GM23338 (cell line): ENCODE results near the gene SLC49A4. TPM values are rescaled to one million over a fixed set of nuclear protein-coding genes. Genes with fewer than 3 reads are reported as not detected.
A peak's percentile ranks its signal among the peaks of the same experiment; 100 is the strongest.

Source experiments
- ATAC-seq: fragments of 200-7000 bp; cut with Tn5 transposase; 3 replicates; pipeline ENCODE4 v1.9.1; 2020
- DNase-seq: peaks from one replicate; pipeline ENCODE4 v3.0.0-alpha.2; 2015; ENCODE audit warnings: low spot score
- H2AFZ ChIP-seq: fragments of 200-600 bp; sonication (generic); 2 replicates; pipeline ENCODE4 v1.8.0; 2016; ENCODE audit warnings: antibody characterized with exemption, mild to moderate bottlenecking, moderate library complexity
- H3F3A ChIP-seq: fragments of 200-600 bp; sonication (generic); replicated peaks from 2 replicates; pipeline ENCODE4 v1.8.0; 2017; ENCODE audit warnings: antibody characterized with exemption, mixed run types, low read depth
- H3K27ac ChIP-seq: fragments of 200-600 bp; sonication (generic); 2 replicates; pipeline ENCODE4 v1.6.1; 2016; ENCODE audit warnings: low read depth
- H3K27me3 ChIP-seq: fragments of 200-600 bp; sonication (generic); 2 replicates; pipeline ENCODE4 v1.8.0; 2016; ENCODE audit warnings: mild to moderate bottlenecking, mixed run types, moderate library complexity; ENCODE audit not compliant: insufficient read depth
- H3K36me3 ChIP-seq: fragments of 200-600 bp; sonication (generic); 2 replicates; pipeline ENCODE4 v1.8.0; 2016; ENCODE audit warnings: mild to moderate bottlenecking; ENCODE audit not compliant: insufficient read depth
- H3K4me1 ChIP-seq: fragments of 200-600 bp; sonication (generic); 2 replicates; pipeline ENCODE4 v1.8.0; 2016; ENCODE audit warnings: mild to moderate bottlenecking, moderate library complexity; ENCODE audit not compliant: insufficient read depth
- H3K4me2 ChIP-seq: fragments of 200-600 bp; sonication (generic); 2 replicates; pipeline ENCODE4 v1.7.1; 2017; ENCODE audit warnings: mixed run types
- H3K4me3 ChIP-seq: fragments of 200-600 bp; sonication (generic); 2 replicates; pipeline ENCODE4 v1.6.1; 2016; ENCODE audit warnings: mixed run types
- H3K79me2 ChIP-seq: fragments of 200-600 bp; sonication (generic); replicated peaks from 2 replicates; pipeline ENCODE4 v1.8.0; 2017; ENCODE audit warnings: mild to moderate bottlenecking; ENCODE audit not compliant: insufficient read depth
- H3K9me2 ChIP-seq: fragments of 200-600 bp; sonication (generic); 2 replicates; pipeline ENCODE4 v1.8.0; 2017; ENCODE audit not compliant: insufficient read depth
- H4K20me1 ChIP-seq: fragments of 200-600 bp; sonication (generic); replicated peaks from 2 replicates; pipeline ENCODE4 v1.8.0; 2017; ENCODE audit warnings: mild to moderate bottlenecking; ENCODE audit not compliant: insufficient read depth
- H3K27ac Mint-ChIP-seq: 2 replicates; pipeline ENCODE4 v1.8.0; 2020; ENCODE audit warnings: inconsistent platforms, mild to moderate bottlenecking, moderate library complexity, mixed read lengths
- H3K27me3 Mint-ChIP-seq: 3 replicates; pipeline ENCODE4 v1.8.0; 2022; ENCODE audit warnings: low read depth, mild to moderate bottlenecking, moderate library complexity, mixed read lengths, inconsistent platforms; ENCODE audit not compliant: insufficient read depth, poor library complexity
- H3K36me3 Mint-ChIP-seq: 3 replicates; pipeline ENCODE4 v1.8.0; 2021; ENCODE audit warnings: low read depth, mild to moderate bottlenecking, inconsistent platforms, moderate library complexity, mixed read lengths
- H3K4me1 Mint-ChIP-seq: 3 replicates; pipeline ENCODE4 v1.8.0; 2020; ENCODE audit warnings: mild to moderate bottlenecking, inconsistent platforms, mixed read lengths
- H3K4me3 Mint-ChIP-seq: 3 replicates; pipeline ENCODE4 v1.8.0; 2021; ENCODE audit warnings: moderate library complexity, mild to moderate bottlenecking, inconsistent platforms, mixed read lengths
- H3K9me3 Mint-ChIP-seq: 3 replicates; pipeline ENCODE4 v1.8.0; 2020; ENCODE audit warnings: moderate library complexity, mild to moderate bottlenecking, inconsistent platforms, mixed read lengths
- CREB1 ChIP-seq: fragments of 250-450 bp; sonication (Bioruptor Pico); IDR thresholded peaks from 2 replicates; pipeline ENCODE4 v1.5.0; 2020; ENCODE audit warnings: low read depth, mild to moderate bottlenecking, moderate library complexity
- ETS1 ChIP-seq: IDR thresholded peaks from 2 replicates; pipeline ENCODE4 v1.6.1; 2016; ENCODE audit warnings: antibody characterized with exemption
- EZH2 ChIP-seq: fragments of 200-600 bp; sonication (generic); IDR thresholded peaks from one replicate; pipeline ENCODE4 v1.8.0; 2017; ENCODE audit warnings: antibody characterized with exemption, mild to moderate bottlenecking, low read depth; ENCODE audit not compliant: unreplicated experiment
- EZH2phosphoT487 ChIP-seq: fragments of 200-600 bp; sonication (generic); IDR thresholded peaks from one replicate; pipeline ENCODE4 v1.8.1; 2018; ENCODE audit warnings: antibody characterized with exemption; ENCODE audit not compliant: unreplicated experiment
- POLR2AphosphoS5 ChIP-seq: IDR thresholded peaks from 2 replicates; pipeline ENCODE4 v1.6.1; 2016; ENCODE audit warnings: antibody characterized with exemption, low read depth
- REST ChIP-seq: IDR thresholded peaks from one replicate; pipeline ENCODE4 v1.6.1; 2018; ENCODE audit warnings: antibody characterized with exemption; ENCODE audit not compliant: unreplicated experiment
- ZNF331 ChIP-seq: fragments of 250-450 bp; sonication (Bioruptor Pico); IDR thresholded peaks from 2 replicates; pipeline ENCODE4 v1.5.0; 2020; ENCODE audit warnings: low read depth, mild to moderate bottlenecking, moderate library complexity
- polyA plus RNA-seq: library from polyadenylated mRNA; unstranded; fragments of >200 nt; fragmentation: Nextera tagmentation; extraction: Ambion mirVana; gene quantifications from 2 replicates; pipeline ENCODE4 v1.2.1, GENCODE V29; 2016
- total RNA-seq: library from RNA; depleted of rRNA; stranded (reverse); fragments of >200 nt; shearing (Covaris generic); gene quantifications from 2 replicates; pipeline ENCODE4 v1.2.3, GENCODE V29; 2014
- TF ChIP-seq, protein P1 (sequence below): fragments of 250-450 bp; sonication (Bioruptor Pico); IDR thresholded peaks from 2 replicates; pipeline ENCODE4 v1.5.0; 2020; ENCODE audit warnings: mild to moderate bottlenecking, moderate library complexity

SLC49A4 gene
- total and polyA plus RNA-seq, 2 experiments from 2014 or later = 3.7 to 16.8 TPM

DNA sequence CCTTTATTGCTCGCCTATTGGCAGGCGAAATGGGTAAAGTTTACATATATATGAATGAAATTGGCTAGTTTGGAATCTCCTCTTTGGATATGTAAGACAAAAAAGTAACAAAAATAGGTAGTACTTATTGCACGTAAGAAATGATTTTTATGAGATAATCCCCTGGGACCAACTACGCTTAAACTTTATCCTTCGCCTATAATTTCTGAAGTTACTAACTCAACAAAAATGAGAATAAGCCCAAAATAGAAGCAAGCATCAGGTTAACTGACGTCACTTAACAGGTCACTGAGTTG, 438 bp upstream of the SLC49A4 start:
- peak overlapping the region; percentile 99 for H3K27ac Mint-ChIP-seq
- Histone ChIP-seq H3K27ac (peak overlapping the region; percentile 90), H3K4me2 (peak overlapping the region; percentile 79), H3K9me2 (no peaks in the 10 kb centered on the region), H3K4me3 (peak overlapping the region; percentile 75), H4K20me1 (peaks cover 9% of the 10 kb centered on the region; the same call in 1 of the 2 replicates), H3K4me1 (peaks cover 15% of the 10 kb centered on the region), H2AFZ (peak overlapping the region; percentile 6; the same call in 1 of the 2 replicates), H3K79me2 (peaks cover 14% of the 10 kb centered on the region; the same call in 1 of the 2 replicates), H3K27me3 (peaks cover 17% of the 10 kb centered on the region), H3K36me3 (no peaks in the 10 kb centered on the region), H3F3A (no peaks in the 10 kb centered on the region; the same call in 1 of the 2 replicates)
- ATAC-seq = no peak
- no peaks in the 10 kb centered on the region for H3K36me3 Mint-ChIP-seq
- peaks cover 1% of the 10 kb centered on the region for H3K27me3 Mint-ChIP-seq
- no peak for DNase-seq
- TF ChIP-seq ZNF331 (CRISPR knock-in tag) = no peak
- peak; percentile 69 for TF ChIP-seq CREB1
- H3K4me1 Mint-ChIP-seq = peaks cover 18% of the 10 kb centered on the region; the same call in 2 of the 3 replicates
- no peak overlapping the region; the same call in 2 of the 3 replicates for H3K4me3 Mint-ChIP-seq
- H3K9me3 Mint-ChIP-seq = no peaks in the 10 kb centered on the region

DNA sequence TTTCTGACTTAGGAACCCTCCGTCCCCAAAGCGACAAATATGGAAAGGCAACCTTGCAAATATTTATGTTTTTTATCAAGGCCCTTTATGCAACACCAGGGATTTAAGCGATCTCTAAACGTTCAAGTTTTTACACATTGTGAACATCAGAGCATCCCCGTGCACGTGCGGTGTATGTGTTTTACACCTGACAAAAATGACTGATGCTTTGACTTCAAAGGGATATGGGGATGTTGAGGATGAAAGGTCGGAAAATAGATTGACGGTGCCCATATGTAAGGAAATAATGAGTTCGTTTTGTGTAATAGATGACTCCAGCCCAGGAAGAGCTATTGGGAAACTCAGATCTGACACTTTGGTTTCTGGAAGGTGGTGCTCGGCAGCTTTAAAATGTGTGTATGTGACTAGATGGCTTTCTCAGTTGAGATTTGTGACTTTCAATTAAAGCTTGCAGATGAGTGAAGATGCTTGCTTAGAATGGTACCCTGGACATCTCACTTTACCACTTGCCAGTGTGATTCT, 866 bp downstream of the SLC49A4 start:
- no peaks in the 10 kb centered on the region for H3K9me3 Mint-ChIP-seq
- peaks cover 1% of the 10 kb centered on the region for H3K27me3 Mint-ChIP-seq
- no peaks in the 10 kb centered on the region for H3K36me3 Mint-ChIP-seq
- peaks cover 12% of the 10 kb centered on the region; the same call in 1 of the 2 replicates for H4K20me1 ChIP-seq
- peak overlapping the region; percentile 75 for H3K4me3 ChIP-seq
- peaks cover 18% of the 10 kb centered on the region; the same call in 2 of the 3 replicates for H3K4me1 Mint-ChIP-seq
- H3K4me3 Mint-ChIP-seq = peak overlapping the region; percentile 79; the same call in 2 of the 3 replicates
- peaks cover 17% of the 10 kb centered on the region for H3K27me3 ChIP-seq
- ATAC-seq = no peak
- H3F3A ChIP-seq = no peaks in the 10 kb centered on the region; the same call in 1 of the 2 replicates
- no peaks in the 10 kb centered on the region for H3K9me2 ChIP-seq
- H3K4me2 ChIP-seq = peak overlapping the region; percentile 79
- peaks cover 14% of the 10 kb centered on the region; the same call in 1 of the 2 replicates for H3K79me2 ChIP-seq
- DNase-seq = no peak
- H3K4me1 ChIP-seq = peaks cover 15% of the 10 kb centered on the region
- no peaks in the 10 kb centered on the region for H3K36me3 ChIP-seq
- no peak overlapping the region for H3K27ac Mint-ChIP-seq
- no peak overlapping the region for H3K27ac ChIP-seq
- peak overlapping the region; percentile 69; the same call in 1 of the 2 replicates for H2AFZ ChIP-seq
- TF ChIP-seq REST (no peak), ETS1 (no peak), ZNF331 (CRISPR knock-in tag) (no peak), POLR2AphosphoS5 (no peak), EZH2 (no peak), EZH2phosphoT487 (no peak)
- TF ChIP-seq, protein P1, sequence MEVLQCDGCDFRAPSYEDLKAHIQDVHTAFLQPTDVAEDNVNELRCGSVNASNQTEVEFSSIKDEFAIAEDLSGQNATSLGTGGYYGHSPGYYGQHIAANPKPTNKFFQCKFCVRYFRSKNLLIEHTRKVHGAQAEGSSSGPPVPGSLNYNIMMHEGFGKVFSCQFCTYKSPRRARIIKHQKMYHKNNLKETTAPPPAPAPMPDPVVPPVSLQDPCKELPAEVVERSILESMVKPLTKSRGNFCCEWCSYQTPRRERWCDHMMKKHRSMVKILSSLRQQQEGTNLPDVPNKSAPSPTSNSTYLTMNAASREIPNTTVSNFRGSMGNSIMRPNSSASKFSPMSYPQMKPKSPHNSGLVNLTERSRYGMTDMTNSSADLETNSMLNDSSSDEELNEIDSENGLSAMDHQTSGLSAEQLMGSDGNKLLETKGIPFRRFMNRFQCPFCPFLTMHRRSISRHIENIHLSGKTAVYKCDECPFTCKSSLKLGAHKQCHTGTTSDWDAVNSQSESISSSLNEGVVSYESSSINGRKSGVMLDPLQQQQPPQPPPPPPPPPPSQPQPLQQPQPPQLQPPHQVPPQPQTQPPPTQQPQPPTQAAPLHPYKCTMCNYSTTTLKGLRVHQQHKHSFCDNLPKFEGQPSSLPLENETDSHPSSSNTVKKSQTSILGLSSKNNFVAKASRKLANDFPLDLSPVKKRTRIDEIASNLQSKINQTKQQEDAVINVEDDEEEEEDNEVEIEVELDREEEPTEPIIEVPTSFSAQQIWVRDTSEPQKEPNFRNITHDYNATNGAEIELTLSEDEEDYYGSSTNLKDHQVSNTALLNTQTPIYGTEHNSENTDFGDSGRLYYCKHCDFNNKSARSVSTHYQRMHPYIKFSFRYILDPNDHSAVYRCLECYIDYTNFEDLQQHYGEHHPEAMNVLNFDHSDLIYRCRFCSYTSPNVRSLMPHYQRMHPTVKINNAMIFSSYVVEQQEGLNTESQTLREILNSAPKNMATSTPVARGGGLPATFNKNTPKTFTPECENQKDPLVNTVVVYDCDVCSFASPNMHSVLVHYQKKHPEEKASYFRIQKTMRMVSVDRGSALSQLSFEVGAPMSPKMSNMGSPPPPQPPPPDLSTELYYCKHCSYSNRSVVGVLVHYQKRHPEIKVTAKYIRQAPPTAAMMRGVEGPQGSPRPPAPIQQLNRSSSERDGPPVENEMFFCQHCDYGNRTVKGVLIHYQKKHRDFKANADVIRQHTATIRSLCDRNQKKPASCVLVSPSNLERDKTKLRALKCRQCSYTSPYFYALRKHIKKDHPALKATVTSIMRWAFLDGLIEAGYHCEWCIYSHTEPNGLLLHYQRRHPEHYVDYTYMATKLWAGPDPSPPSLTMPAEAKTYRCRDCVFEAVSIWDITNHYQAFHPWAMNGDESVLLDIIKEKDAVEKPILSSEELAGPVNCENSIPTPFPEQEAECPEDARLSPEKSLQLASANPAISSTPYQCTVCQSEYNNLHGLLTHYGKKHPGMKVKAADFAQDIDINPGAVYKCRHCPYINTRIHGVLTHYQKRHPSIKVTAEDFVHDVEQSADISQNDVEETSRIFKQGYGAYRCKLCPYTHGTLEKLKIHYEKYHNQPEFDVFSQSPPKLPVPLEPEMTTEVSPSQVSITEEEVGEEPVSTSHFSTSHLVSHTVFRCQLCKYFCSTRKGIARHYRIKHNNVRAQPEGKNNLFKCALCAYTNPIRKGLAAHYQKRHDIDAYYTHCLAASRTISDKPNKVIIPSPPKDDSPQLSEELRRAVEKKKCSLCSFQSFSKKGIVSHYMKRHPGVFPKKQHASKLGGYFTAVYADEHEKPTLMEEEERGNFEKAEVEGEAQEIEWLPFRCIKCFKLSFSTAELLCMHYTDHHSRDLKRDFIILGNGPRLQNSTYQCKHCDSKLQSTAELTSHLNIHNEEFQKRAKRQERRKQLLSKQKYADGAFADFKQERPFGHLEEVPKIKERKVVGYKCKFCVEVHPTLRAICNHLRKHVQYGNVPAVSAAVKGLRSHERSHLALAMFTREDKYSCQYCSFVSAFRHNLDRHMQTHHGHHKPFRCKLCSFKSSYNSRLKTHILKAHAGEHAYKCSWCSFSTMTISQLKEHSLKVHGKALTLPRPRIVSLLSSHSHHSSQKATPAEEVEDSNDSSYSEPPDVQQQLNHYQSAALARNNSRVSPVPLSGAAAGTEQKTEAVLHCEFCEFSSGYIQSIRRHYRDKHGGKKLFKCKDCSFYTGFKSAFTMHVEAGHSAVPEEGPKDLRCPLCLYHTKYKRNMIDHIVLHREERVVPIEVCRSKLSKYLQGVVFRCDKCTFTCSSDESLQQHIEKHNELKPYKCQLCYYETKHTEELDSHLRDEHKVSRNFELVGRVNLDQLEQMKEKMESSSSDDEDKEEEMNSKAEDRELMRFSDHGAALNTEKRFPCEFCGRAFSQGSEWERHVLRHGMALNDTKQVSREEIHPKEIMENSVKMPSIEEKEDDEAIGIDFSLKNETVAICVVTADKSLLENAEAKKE (CRISPR knock-in tag) = no peak
